Esophagus mucosa (tissue), 1 donor: Measurements from ENCODE around the gene ZNRF4. TPM values are rescaled to one million over a fixed set of nuclear protein-coding genes. Genes with fewer than 3 reads are reported as not detected.

Source experiments
- ATAC-seq: fragments of 200-7000 bp; cut with Tn5 transposase; one replicate; pipeline ENCODE4 v1.9.1; 2020
- total RNA-seq: library from RNA; stranded (reverse); gene quantifications from one replicate; pipeline ENCODE4 v1.2.4, GENCODE V29; 2023
- donor health status: DM: yes; HTN: yes; CAD: no.

The ZNRF4 gene
- total RNA-seq, 1 donor from 2014 or later, result not detected

DNA sequence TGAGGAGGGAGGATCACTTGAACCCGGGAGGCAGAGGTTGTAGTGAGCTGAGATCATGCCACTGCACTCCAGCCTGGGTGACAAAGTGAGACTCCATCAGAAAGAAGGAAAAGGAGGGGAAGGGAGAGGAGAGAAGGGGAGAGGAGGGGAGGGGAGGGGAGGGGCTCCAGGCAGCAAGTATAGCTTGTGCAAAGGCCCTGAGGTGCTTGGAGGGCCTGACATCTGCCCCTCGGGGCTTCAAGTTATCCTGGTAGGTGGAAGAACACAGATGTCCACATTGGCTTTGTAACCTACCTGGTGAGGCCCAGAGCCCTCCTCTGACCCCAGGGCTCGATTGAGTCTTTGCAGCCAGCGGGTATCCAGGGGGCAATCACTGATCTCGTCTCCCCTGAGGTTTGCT, 11.5 kb upstream of the ZNRF4 start:
- ATAC-seq, result no peak

DNA sequence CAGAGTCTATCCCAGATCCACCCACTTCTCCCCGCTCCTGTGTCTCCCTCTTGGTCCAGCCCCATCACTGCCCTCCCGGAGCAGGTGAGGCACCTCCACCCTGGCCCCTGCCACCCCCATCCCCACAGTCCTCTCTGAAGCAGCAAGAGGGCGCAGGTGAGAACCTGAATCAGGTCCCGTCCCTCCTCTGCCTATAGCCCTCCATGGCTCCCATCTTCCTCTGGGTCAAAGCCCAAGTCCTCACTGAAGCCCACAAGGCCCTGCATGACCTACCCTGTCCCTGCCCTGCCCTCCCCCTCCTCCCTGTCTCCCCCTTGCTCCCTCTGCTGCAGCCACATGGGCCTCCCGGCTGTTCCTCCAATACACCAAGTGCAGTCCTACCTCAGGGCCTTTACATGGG, 10.8 kb upstream of the ZNRF4 start:
- ATAC-seq, result no peak

DNA sequence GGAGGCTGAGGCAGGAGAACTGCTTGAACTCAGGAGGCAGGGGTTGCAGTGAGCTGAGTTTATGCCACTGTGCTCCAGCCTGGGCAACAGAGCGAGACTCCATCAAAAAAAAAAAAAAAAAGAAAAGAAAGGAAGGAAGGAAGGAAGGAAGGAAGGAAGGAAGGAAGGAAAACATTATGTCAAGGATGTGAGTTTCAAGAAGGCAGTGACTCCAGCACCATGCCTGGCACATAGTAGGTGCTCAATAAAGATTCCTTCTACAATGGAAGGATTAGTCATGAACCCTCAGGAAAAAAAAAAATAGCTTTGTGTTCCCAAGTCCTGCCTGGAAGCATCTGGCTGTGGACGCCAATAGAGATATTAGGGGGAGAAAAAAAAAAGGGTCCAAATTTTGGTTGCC, 10.1 kb upstream of the ZNRF4 start:
- ATAC-seq, result no peak

DNA sequence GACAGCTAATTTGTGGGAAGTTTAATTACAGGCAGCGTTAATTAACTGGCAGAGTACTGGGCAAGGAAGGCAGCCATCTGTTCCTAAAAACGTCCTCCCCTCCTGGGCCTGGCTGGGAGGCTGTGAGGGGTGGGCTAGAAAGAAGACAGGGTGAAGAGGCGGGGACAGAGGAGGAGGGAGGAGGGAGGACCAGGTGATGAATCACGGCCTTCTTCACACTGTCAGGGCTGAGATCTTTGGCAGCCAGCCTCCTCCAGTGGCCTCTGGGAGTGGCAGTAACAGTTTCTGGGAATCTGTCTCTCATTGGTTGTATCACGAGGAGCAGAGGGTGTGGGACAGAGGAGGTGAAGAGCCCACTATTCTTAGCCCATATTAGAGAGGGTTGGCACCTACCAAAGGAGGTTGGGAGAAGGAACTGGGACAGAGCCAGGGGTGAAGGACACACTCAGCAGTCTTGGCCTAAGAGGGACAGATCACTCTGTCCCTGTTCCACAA, 9.6 kb upstream of the ZNRF4 start:
- ATAC-seq, result no peak

DNA sequence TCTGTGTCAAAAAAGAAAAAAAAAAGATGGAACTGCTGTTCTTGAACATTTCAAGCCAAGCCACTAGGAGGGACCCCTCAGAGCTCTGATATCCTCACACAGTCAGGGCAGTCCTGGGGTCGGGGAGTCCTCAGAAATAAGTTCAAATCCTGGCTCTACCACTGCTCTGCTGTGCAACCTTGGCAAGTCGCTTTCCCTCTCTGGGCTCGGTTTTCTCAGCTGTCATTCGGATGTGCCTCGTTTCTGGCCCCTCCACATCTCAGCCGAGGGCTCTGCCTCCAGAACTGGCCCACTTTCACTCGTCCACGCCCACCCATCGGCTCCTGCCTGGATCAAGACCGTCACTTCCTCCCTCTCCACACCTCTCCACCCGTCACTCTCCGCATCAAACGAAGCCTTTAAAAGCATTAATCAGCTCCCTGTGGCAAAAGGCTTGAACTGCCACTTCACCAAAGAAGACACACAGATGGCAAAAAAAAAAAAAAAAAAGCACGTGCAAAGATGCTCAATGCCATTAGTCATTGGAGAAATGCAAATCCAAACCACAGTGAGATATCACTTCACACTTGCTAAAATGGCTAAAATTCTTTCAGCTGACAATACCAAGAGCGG, 7.4 kb upstream of the ZNRF4 start:
- no peak for ATAC-seq

DNA sequence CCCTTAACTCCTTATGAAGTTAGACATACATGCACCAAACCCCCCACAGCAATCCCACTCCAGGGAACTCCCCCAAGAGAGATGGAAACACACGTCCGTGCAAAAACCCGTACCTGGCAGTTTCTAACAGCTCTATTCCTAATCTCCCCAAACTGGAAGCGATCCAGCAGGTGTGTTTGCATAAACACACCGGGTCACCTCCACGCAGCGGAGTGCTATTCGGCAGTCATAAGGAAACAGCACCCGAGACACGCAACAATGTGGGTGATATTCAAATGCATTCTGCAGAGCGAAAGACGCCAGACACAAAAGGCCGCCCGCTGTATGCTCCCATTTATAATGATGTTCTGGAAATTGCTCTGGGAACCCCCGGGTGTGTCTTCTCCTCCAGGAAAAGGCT, 6.8 kb upstream of the ZNRF4 start:
- no peak for ATAC-seq

DNA sequence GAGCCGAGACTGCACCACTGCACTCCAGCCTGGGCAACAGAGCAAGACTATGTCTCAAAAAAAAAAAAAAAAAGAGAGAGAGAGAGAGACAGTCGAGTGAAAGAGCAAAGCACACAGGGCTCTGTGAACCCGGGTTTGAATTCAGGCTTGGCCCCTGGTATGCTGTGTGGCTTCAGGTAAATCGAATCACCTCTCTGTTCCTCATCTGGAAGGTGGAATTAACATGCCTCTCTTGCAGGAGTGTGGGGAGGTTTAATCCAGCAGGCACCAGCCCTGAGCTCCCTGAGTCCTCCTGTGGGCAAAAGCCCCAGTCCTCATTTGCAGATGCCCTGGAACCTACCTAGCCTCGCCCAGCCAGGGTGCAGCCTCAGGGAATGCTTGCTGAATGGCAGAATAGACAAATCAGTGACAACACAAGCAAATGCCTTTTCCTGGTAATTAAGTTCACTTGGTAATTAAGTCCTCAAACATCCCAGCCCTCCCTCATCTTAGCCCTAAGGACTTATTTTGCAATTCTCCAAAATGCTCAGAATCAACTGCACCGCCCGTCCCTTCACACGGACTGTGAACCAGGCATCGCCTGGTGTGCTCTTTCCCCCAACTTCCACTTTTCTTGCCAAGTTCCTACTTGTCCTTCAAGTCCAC, 4.6 kb upstream of the ZNRF4 start:
- no peak for ATAC-seq

DNA sequence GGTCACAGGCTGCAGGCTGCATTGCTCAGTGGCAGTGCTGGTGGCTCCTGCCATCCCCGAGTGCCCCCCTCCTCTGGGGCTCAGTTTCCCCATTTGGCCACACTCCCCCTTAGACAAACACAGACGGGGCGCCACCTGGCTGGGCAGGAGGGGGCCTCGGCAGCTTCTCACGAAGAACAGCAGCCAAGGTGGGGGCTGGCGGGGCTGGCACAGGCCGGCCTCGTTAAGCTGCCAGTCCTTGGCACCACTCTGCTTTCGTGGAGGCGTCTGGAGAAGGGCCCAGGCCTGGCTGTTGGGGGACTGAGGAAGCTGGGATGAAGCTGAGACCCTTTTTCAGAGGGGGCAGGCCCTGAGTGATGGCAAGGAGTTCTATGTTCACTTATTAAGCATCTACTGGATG, 3.7 kb upstream of the ZNRF4 start:
- ATAC-seq, result no peak

DNA sequence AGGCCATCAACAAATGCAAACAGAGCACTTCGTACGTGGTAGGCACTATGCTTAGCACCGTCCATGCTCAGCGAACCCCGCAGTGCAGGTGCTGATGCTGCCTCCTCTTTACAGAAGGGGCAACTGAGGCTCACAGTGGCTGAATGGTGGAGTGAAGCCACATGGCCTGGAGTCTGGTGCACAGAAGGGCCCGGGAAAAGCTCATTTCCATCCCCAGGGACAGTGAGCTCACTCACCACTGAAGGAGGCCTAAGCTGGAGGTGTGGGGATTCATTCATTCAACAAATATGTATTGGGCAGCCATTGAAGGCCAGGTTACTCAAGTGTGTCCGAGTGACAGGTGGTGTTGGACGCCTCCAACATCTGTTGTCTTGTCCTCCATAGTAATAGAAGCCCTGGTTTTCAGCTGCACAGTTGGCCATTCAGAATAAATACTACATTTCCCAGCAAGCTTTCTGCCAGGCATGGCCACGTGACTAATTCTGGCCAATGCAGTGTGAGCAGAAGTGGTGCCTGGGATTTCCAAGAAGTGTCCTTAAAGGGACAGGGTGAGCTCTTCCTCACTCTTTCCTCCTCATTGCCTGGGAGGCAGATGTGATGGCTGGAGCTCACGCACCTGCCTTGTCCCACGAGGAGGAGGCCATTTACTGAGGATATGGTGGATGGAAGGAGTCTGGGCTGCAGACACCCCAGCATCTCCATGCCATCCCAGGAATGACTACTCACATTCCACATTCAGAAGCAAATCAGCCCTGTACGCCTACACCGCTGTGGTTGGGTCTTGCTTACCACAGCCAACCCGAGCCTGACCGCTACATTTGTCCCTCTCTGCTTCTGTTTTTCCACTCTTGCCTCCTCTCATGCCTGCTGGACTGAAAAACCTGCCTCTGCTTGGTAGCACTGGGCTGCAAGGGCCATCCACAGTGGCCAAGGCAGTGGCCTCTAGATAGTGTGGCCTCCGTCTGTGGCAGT, 2.3 kb upstream of the ZNRF4 start:
- ATAC-seq, result peak; percentile 39

DNA sequence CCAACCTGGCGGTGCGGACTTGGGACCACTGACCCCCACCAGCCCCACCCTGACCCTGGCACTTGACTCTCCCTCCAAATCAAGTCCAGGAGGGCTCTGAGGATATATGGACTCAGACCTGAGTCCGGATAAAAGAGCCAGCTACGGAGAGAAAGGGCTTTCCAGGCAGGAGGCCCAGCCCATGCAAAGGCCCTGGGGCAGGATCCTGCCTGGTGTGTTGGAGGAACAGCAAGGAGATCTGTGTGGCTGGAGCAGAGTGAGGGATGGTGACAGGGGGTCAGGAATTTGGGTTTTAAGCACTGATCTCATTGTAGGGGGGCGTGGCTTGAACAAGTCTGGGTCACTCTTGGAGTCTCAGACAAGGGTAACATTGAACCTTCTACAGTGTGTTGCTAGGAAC, 474 bp upstream of the ZNRF4 start:
- no peak for ATAC-seq

DNA sequence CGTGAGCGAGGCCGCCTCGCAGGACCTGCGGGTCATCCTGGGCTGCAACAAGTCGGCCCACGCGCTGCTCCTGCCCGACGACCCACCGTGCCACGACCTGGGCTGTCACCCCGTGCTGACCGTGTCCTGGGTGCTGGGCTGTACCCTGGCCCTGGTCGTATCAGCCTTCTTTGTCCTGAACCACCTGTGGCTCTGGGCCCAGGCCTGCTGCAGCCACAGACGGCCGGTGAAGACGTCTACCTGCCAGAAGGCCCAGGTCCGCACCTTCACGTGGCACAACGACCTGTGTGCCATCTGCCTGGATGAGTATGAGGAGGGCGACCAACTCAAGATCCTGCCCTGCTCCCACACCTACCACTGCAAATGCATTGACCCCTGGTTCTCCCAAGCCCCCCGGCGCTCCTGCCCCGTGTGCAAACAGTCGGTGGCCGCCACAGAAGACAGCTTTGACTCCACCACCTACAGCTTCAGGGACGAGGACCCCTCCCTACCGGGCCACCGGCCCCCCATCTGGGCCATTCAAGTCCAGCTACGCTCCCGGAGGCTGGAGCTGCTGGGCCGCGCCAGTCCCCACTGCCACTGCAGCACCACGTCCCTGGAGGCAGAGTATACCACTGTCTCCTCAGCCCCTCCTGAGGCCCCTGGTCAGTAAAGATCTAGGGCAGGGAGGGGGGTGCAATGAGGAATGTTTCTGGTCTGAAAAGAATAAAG, 1.1 kb downstream of the ZNRF4 start:
- no peak for ATAC-seq

DNA sequence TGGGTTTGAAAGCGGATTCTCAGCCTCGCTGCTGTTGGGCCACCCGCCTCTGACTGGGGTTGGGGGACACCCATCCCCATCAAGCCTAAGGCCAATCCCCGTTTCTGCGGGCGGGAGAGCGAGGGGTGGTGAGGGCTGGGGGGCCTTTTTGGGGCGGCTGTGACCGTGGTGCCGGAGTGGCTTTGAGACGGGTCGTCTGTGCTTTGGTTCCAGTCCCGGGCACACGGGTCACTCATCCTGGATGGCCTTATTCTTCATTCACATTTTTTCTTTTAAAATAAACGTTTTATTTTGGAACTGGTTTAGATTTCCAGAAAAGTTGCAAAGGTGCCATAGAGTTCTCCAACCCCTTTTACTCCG, 1.6 kb downstream of the ZNRF4 start:
- ATAC-seq, result no peak

DNA sequence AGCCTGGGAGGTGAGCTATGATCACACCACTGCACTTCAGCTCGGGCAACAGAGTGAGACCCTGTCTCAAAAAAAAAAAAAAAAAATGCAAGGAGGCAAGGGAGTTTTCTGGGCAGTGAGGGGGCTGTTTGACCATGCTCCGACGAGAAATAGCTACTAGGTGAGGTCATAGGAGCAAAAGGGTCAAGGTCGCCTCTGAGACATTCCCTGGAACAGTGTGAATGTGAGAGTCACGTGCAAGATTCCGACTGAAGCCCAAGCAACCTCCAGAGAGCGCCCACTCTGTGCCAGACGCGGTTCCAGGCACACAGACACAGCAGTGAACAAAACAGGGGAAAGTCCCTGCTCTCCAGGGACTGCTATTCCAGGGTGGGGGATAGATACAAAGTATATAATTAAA, 2.5 kb downstream of the ZNRF4 start:
- no peak for ATAC-seq

DNA sequence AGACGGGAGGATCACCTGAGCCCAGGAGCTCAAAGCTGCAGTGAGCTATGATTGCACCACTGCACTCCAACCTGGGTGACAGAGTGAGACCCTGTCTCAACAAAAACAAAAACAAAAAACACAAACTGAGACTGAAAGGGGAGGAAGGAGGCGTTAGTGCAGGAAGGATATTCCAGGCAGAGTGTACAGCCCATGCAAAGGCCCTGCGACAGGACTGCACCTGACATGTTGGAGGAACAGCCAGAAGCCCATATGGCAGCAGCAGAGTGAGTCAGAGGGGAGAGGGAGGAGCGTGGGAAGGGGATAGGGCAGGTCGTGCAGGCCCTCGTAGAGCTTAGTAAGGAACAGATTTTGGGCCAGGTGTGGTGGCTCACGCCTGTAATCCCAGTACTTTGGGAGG, 3.2 kb downstream of the ZNRF4 start:
- no peak for ATAC-seq

DNA sequence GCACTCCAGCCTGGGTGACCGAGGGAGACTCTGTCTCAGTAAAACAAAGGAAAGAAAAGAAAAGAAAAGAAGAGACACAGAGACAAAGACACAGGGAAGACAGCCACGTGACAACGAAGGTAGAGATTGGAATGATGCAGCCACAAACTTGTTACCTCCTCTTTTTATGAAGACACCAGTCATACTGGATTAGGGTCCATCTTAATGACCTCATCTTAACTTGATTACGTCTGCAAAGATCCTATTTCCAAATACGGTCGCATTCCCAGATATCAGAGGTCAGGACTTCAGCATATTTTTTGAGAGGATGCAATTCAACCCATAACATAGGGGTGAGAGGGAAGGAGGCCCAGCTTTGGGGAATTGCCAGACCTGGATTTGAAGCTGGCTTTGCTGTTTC, 4.1 kb downstream of the ZNRF4 start:
- no peak for ATAC-seq

DNA sequence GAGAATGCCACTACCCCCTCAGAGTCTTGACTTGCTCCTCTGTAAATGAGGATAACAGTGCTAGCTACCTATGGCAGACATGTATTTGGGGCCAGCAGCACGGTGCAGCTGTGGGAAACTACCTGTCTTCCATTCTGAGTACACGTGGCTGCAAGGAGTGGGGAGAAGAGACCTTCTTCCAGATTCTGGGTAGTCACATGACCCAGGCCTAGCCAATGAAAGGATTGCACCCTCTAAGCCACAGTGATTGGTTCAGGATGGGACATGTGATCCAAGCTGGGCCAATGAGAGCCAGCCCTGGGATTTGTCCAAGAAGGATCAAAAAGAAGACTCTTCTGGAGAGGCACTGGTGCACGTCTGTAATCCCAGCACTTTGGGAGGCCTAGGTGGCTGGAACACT, 5.5 kb downstream of the ZNRF4 start:
- ATAC-seq, result no peak

DNA sequence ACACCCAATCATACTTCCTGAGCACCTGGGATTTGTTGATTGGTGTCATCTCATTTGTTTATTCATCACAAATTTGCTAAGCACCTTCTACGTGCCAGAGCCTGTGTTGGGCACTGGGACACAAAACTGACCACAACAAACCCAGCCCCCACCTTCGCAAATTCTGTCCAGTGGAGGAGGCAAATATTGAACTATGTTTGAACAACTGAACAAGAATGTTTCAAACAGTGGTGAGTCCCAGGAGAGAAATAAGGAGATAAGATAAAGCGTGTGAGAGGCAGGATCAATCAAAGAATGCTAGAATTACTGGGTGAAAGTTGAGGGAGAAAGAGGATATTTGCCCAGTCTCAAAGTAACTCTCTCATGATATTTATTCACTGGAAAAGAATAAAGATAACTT, 8.7 kb downstream of the ZNRF4 start:
- ATAC-seq, result no peak

DNA sequence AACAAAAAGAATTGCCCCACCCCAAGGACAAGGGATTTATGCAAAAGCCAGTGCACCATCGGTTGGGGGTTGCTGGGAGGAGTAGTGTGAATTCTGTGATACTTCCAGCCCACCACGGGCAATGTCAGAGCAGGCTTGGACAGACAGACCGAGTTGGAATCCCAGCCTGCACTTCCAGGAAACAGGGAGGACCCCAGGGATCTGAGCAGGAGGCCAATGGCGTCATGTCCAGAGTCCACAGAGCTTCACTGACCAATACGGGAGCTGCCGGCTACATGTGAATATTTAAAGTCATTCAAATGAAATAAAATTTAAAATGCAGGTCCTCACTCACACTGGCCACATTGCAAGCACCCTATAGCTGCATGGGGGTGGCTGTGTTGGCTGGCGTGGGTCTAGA, 10.9 kb downstream of the ZNRF4 start:
- no peak for ATAC-seq

DNA sequence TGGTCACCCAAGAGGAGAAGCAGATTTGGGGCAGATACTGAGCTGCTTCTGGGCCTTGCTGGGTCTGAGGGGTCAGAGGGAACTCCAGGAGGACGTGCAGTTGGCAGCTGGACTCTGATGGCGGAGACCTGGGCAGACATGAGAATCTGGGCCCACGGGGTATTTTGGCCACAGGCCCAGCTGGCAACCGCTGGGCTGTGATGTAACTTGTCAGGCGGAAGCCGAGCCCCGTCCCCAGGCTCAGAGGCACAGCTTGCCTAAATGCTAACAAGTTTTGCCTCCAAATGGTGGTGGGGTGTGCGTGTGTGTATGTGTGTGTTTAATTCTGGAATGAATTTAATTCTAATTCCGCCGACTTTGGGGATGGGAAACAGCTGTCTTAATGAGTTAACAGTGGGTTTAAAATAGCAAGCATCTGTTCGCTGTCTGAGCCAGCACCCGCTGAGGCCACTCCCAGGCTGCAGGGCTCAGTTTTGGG, 11.6 kb downstream of the ZNRF4 start:
- ATAC-seq, result no peak

DNA sequence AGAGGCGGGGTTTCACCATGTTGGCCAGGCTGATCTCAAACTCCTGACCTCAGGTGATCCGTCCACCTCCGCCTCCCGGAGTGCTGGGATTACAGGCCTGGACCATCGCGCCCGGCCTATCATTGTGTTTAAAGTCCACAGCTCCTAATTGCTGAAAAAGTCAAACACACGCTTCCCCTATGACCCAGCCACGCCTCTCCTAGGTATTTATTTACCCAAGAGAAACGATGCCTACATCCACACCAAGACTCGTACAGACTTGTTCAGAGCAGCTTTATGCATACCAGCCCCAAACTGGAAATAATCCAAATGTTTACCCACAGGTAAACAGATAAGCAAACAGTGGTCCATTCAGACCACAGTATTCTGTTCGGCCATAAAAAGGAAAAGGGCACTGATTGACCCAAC, 15.1 kb downstream of the ZNRF4 start:
- peak; percentile 87 for ATAC-seq

DNA sequence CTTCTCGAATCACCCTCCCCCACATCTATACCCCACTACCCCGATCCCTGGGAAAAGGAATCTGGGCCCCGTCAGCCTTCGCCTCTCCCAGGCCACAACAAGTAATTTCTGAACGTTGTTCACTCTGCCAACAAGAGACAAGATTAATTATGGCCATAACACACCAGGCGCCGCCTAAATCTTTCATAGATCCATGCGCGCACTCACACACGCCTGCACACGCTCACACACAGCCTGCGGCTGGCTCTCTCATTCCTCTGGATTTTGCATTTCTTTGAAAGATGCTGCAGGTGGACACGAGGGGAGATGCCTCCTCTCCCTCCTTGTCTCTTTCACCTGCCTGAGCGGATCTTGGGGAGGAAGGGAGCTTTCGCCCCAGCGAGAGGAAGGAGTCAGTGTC, 17.1 kb downstream of the ZNRF4 start:
- ATAC-seq, result peak; percentile 77

DNA sequence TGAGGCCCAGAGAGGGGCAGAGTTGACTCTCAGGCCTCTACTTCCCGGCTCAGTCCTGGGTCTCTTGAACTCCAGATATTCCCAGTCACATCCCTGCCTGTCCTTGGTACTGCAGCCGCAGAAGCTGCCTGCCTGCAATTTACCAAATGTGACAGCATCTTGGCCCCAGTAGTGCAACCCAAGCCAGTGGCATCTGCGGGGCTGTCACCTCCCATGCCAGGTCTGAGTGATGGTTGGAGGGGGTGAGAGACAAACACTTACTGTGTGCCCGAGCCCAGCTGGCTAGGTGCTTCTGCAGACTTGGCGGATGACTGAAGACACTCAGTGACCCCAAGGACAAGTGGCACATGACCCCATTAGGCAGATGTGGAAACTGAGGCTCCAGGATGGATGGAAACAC, 18.4 kb downstream of the ZNRF4 start:
- ATAC-seq, result no peak
